Upper lobe of left lung (tissue), 6 donors: Measurements from ENCODE around the gene IRX3. TPM values are rescaled to one million over a fixed set of nuclear protein-coding genes. Genes with fewer than 3 reads are reported as not detected.
A peak's percentile ranks its signal among the peaks of the same experiment; 100 is the strongest.

Source experiments
- ATAC-seq, 2 donors: fragments of 200-7000 bp; cut with Tn5 transposase; one replicate each; pipeline ENCODE4 v1.9.1; 2022; ENCODE audit warnings: mild to moderate bottlenecking in 2 of 2, moderate library complexity in 2 of 2; ENCODE audit not compliant: low FRiP score in 2 of 2
- DNase-seq, 2 donors: peaks; one replicate each; pipeline ENCODE4 v3.0.0-alpha.2; 2019 to 2020
- H3K27ac ChIP-seq, 4 donors: fragments of 200-600 bp; sonication (generic); one replicate each; pipeline ENCODE4 v1.5.1; 2016 to 2019
- H3K27me3 ChIP-seq, 4 donors: fragments of 200-600 bp; sonication (generic); one replicate each; pipeline ENCODE4 v1.5.1; 2017 to 2019
- H3K36me3 ChIP-seq, 4 donors: fragments of 200-600 bp; sonication (generic); one replicate each; pipeline ENCODE4 v1.5.1; 2016 to 2019
- H3K4me1 ChIP-seq, 4 donors: fragments of 200-600 bp; sonication (generic); one replicate each; pipeline ENCODE4 v1.5.1; 2018 to 2019
- H3K4me3 ChIP-seq, 4 donors: fragments of 200-600 bp; sonication (generic); one replicate each; pipeline ENCODE4 v1.5.1; 2017 to 2019; ENCODE audit warnings: mild to moderate bottlenecking in 2 of 4, moderate library complexity in 1 of 4
- H3K9me3 ChIP-seq, 4 donors: fragments of 200-600 bp; sonication (generic); one replicate each; pipeline ENCODE4 v1.5.1; 2018 to 2019
- CTCF ChIP-seq, 6 experiments: fragments of 450-650 bp in 4 of 6; fragments of 200-600 bp in 2 of 6; sonication (generic) in 2 of 6; IDR thresholded peaks; one replicate each; pipeline ENCODE4 v1.5.1; 2016 to 2019; ENCODE audit warnings: antibody characterized with exemption in 6 of 6
- EP300 ChIP-seq, 4 donors: sonication (generic); formaldehyde crosslinking; IDR thresholded peaks; one replicate each; pipeline ENCODE4 v1.5.1; 2017; ENCODE audit warnings: antibody characterized with exemption in 4 of 4, control low read depth in 2 of 4
- POLR2A ChIP-seq, 4 donors: fragments of 450-650 bp; IDR thresholded peaks; one replicate each; pipeline ENCODE4 v1.5.1; 2016 to 2017; ENCODE audit warnings: antibody characterized with exemption in 4 of 4, mild to moderate bottlenecking in 2 of 4
- POLR2AphosphoS5 ChIP-seq, 2 donors: sonication (generic); formaldehyde crosslinking; IDR thresholded peaks; one replicate each; pipeline ENCODE4 v1.5.1; 2017; ENCODE audit warnings: antibody characterized with exemption in 2 of 2
- WGBS, 2 donors: methylation state at CpG; one replicate each; pipeline ENCODE4 v1.1.5; 2017 to 2018; 5-methylcytosine and 5-hydroxymethylcytosine counted together
- total RNA-seq, 6 donors: library from RNA; depleted of rRNA in 4 of 6; stranded (reverse); fragments of >200 nt in 4 of 6; gene quantifications; one replicate each; pipeline versions ENCODE4 v1.1.0 to v1.2.1, GENCODE V29; 2016 to 2021
- donor health status: DM: no; HTN: no; CAD: no; lungs with moderate emphysema.
- donor health status: DM: no; HTN: yes; CAD: no; lungs with severe emphysema.

Gene IRX3
- total RNA-seq, 6 donors from 2014 or later = 50.9 to 157 (median 61.3) TPM

GRCh38 chr16:54239456-54239855, 47.1 kb downstream of the IRX3 start:
- Histone ChIP-seq H3K27ac (no peak overlapping the region), H3K4me1 (peaks cover 0 to 6% (median 0%) of the 10 kb centered on the region in 4 donors), H3K9me3 (no peaks in the 10 kb centered on the region), H3K27me3 (no peaks in the 10 kb centered on the region), H3K4me3 (no peak overlapping the region), H3K36me3 (no peaks in the 10 kb centered on the region)
- ATAC-seq = peak in 1 of 2 donors; percentile 69
- DNase-seq = no peak
- TF ChIP-seq CTCF (IDR thresholded peaks at IDR 0.05) (no peak), EP300 (IDR thresholded peaks at IDR 0.05) (no peak), POLR2AphosphoS5 (IDR thresholded peaks at IDR 0.05) (no peak), POLR2A (IDR thresholded peaks at IDR 0.05) (no peak)
- 59 to 60% methylated on average over 8 of the region's 8 CpGs for WGBS, 2 donors

GRCh38 chr16:54236773-54237172, 49.8 kb downstream of the IRX3 start:
- ATAC-seq = no peak
- H3K36me3 ChIP-seq = no peaks in the 10 kb centered on the region
- WGBS, 2 donors = 85 to 89% methylated on average over 2 of the region's 2 CpGs

GRCh38 chr16:54233615-54234014, 53.0 kb downstream of the IRX3 start:
- Histone ChIP-seq H3K27me3 (no peaks in the 10 kb centered on the region), H3K9me3 (no peaks in the 10 kb centered on the region), H3K36me3 (no peaks in the 10 kb centered on the region), H3K4me3 (no peak overlapping the region), H3K4me1 (no peaks in the 10 kb centered on the region), H3K27ac (no peak overlapping the region)
- WGBS, 2 donors = 79 to 81% methylated on average over 4 of the region's 4 CpGs
- DNase-seq (no peak), ATAC-seq (no peak)
- no peak for TF ChIP-seq POLR2AphosphoS5 (IDR thresholded peaks at IDR 0.05)
- no peak for TF ChIP-seq POLR2A (IDR thresholded peaks at IDR 0.05)
- TF ChIP-seq EP300 (IDR thresholded peaks at IDR 0.05) = no peak
- TF ChIP-seq CTCF (IDR thresholded peaks at IDR 0.05) = no peak

More at GRCh38 chr16:54236773-54237172, 49.8 kb downstream of the IRX3 start:
- DNase-seq = no peak
- no peak for TF ChIP-seq EP300 (IDR thresholded peaks at IDR 0.05)
- TF ChIP-seq CTCF (IDR thresholded peaks at IDR 0.05) = no peak
- no peak for TF ChIP-seq POLR2A (IDR thresholded peaks at IDR 0.05)
- no peak for TF ChIP-seq POLR2AphosphoS5 (IDR thresholded peaks at IDR 0.05)
- Histone ChIP-seq H3K9me3 (no peaks in the 10 kb centered on the region), H3K27ac (no peak overlapping the region), H3K4me1 (peaks cover 0 to 6% (median 0%) of the 10 kb centered on the region in 4 donors), H3K4me3 (no peak overlapping the region), H3K27me3 (no peaks in the 10 kb centered on the region)
